Neural cell (in vitro differentiated cells): Measurements from ENCODE around the gene KIAA0586. TPM values are rescaled to one million over a fixed set of nuclear protein-coding genes. Genes with fewer than 3 reads are reported as not detected.

Experiments
- H2AFZ ChIP-seq: fragments of 200-600, 300-800 bp; sonication (generic), shearing (Covaris generic); 2 replicates; pipeline ENCODE4 v1.6.0; 2014; ENCODE audit warnings: low read depth, mild to moderate bottlenecking, antibody characterized with exemption, low read length, moderate library complexity
- H3F3A ChIP-seq: fragments of 200-600 bp; shearing (Covaris generic); 2 replicates; pipeline ENCODE4 v1.6.1; 2016; ENCODE audit warnings: mild to moderate bottlenecking, moderate library complexity, mixed read lengths, antibody characterized with exemption, low read length; ENCODE audit not compliant: insufficient read depth, poor library complexity, severe bottlenecking
- H3K27ac ChIP-seq: fragments of 200-600, 300-800 bp; sonication (generic), shearing (Covaris generic); 2 replicates; pipeline ENCODE4 v1.5.1; 2014; ENCODE audit warnings: mild to moderate bottlenecking, low read length, moderate library complexity
- H3K27me3 ChIP-seq: fragments of 300-800, 200-600 bp; sonication (generic), shearing (Covaris generic); 2 replicates; pipeline ENCODE4 v1.6.0; 2014; ENCODE audit warnings: mild to moderate bottlenecking, low read depth, low read length, moderate library complexity; ENCODE audit not compliant: insufficient read depth
- H3K36me3 ChIP-seq: fragments of 300-800, 200-600 bp; sonication (generic), shearing (Covaris generic); 2 replicates; pipeline ENCODE4 v1.5.1; 2014; ENCODE audit warnings: mild to moderate bottlenecking, antibody characterized with exemption, low read length, moderate library complexity; ENCODE audit not compliant: insufficient read depth
- H3K4me2 ChIP-seq: fragments of 300-800, 200-600 bp; sonication (generic), shearing (Covaris generic); 2 replicates; pipeline ENCODE4 v1.6.0; 2014; ENCODE audit warnings: mild to moderate bottlenecking, low read length
- H3K4me3 ChIP-seq: fragments of 300-800, 200-600 bp; sonication (generic), shearing (Covaris generic); 2 replicates; pipeline ENCODE4 v1.5.1; 2014; ENCODE audit warnings: mild to moderate bottlenecking, low read length, moderate library complexity
- H3K79me2 ChIP-seq: fragments of 200-600 bp; shearing (Covaris generic); replicated peaks from 2 replicates; pipeline ENCODE4 v1.6.0; 2014; ENCODE audit warnings: mild to moderate bottlenecking, low read length, moderate library complexity; ENCODE audit not compliant: insufficient read depth
- H3K9ac ChIP-seq: fragments of 300-800, 200-600 bp; sonication (generic), shearing (Covaris generic); 2 replicates; pipeline ENCODE4 v1.6.1; 2016; ENCODE audit warnings: mild to moderate bottlenecking, low read length, mixed read lengths
- H3K9me2 ChIP-seq: fragments of 200-600 bp; shearing (Covaris generic); 2 replicates; pipeline ENCODE4 v1.6.1; 2016; ENCODE audit warnings: mild to moderate bottlenecking, low read length, mixed read lengths; ENCODE audit not compliant: insufficient read depth
- H3K9me3 ChIP-seq: fragments of 200-600, 300-800 bp; sonication (generic), shearing (Covaris generic); 2 replicates; pipeline ENCODE4 v1.6.1; 2016; ENCODE audit warnings: mild to moderate bottlenecking, mixed run types, low read length, moderate library complexity, mixed read lengths
- H4K20me1 ChIP-seq: fragments of 200-600 bp; shearing (Covaris generic); 2 replicates; pipeline ENCODE4 v1.6.1; 2016; ENCODE audit warnings: mild to moderate bottlenecking, mixed run types; ENCODE audit not compliant: insufficient read depth
- EZH2 ChIP-seq: fragments of 200-600, 300-800 bp; shearing (Covaris generic), sonication (generic); IDR thresholded peaks from 2 replicates; pipeline ENCODE4 v1.6.1; 2014; ENCODE audit warnings: antibody characterized with exemption, low read length, borderline replicate concordance, mild to moderate bottlenecking; ENCODE audit not compliant: insufficient read depth, poor library complexity, severe bottlenecking
- MXI1 ChIP-seq: fragments of 450-650 bp; conservative IDR thresholded peaks from 2 replicates; pipeline ENCODE4 v1.6.1; 2014; ENCODE audit warnings: antibody characterized with exemption, mild to moderate bottlenecking; ENCODE audit not compliant: poor library complexity, severe bottlenecking
- POLR2AphosphoS5 ChIP-seq: IDR thresholded peaks from 2 replicates; pipeline ENCODE4 v1.6.1; 2012
- RAD21 ChIP-seq: fragments of 450-650 bp; conservative IDR thresholded peaks from 2 replicates; pipeline ENCODE4 v1.6.1; 2014; ENCODE audit warnings: antibody characterized with exemption, mild to moderate bottlenecking, moderate library complexity
- REST ChIP-seq: IDR thresholded peaks from 2 replicates; pipeline ENCODE4 v1.6.1; 2012; ENCODE audit warnings: borderline replicate concordance
- SMC3 ChIP-seq: fragments of 450-650 bp; conservative IDR thresholded peaks from 2 replicates; pipeline ENCODE4 v1.6.1; 2014; ENCODE audit warnings: antibody characterized with exemption, mild to moderate bottlenecking, moderate library complexity; ENCODE audit not compliant: poor library complexity
- TAF1 ChIP-seq: IDR thresholded peaks from 2 replicates; pipeline ENCODE4 v1.6.1; 2012; ENCODE audit warnings: low read depth
- polyA plus RNA-seq: library from polyadenylated mRNA; depleted of rRNA; stranded (reverse); fragments of >200 nt; gene quantifications from 2 replicates; pipeline ENCODE4 v1.2.3, GENCODE V29; 2014
- TF ChIP-seq, protein P1 (sequence below): fragments of 450-650 bp; IDR thresholded peaks from 2 replicates; pipeline ENCODE4 v1.5.1; 2014; ENCODE audit warnings: antibody characterized with exemption, mild to moderate bottlenecking, moderate library complexity; ENCODE audit not compliant: poor library complexity, severe bottlenecking

The KIAA0586 gene
- polyA plus RNA-seq, 1 donor from 2014 or later = 8.0 TPM

DNA sequence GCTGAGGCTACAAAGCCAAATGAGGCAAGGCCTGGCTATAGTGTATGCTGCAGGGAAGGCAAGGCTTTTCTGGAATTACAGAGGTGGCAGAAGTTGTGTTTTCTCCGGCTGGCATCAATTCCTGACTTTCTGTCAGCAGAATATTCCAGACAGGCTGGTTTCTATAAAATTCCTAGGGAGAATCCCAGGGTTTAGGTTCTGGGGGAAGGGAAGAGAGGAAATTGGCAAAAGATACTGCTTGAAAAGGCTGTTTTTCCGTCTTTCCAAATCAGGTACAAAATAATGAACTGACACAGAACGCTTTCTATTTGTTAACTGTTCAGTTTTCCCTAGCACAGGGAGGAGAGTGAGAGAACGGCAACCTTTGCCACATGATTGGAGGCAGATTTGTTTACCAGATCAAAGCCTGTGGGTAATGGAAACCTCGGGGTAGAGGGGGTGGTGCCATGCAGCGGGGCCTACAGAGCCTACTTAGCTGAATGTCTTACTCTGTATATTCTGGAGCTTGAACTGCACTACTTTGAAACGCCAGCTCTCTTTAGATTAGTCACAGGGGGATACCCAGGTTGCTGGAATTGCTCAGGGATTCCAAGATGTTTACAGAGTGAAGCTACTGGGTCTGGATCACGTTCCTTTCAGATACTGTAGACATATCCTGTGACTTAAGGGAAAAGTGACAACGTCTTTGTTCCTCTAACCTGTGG, 144.4 kb downstream of the KIAA0586 start:
- no peaks in the 10 kb centered on the region for H3K27me3 ChIP-seq

GRCh38 chr14:58572473-58572853, 144.9 kb downstream of the KIAA0586 start:
- Histone ChIP-seq H3K9me2 (no peaks in the 10 kb centered on the region), H3K4me2 (no peak overlapping the region), H3K79me2 (no peaks in the 10 kb centered on the region), H3K9ac (no peak overlapping the region), H2AFZ (no peak overlapping the region), H3K9me3 (no peaks in the 10 kb centered on the region), H3K27ac (peak overlapping the region; percentile 29), H4K20me1 (no peaks in the 10 kb centered on the region), H3K36me3 (no peaks in the 10 kb centered on the region), H3F3A (no peaks in the 10 kb centered on the region), H3K4me3 (no peak overlapping the region), H3K27me3 (no peaks in the 10 kb centered on the region)
- TF ChIP-seq POLR2AphosphoS5 = no peak
- no peak for TF ChIP-seq TAF1
- TF ChIP-seq REST = no peak
- TF ChIP-seq, protein P1, sequence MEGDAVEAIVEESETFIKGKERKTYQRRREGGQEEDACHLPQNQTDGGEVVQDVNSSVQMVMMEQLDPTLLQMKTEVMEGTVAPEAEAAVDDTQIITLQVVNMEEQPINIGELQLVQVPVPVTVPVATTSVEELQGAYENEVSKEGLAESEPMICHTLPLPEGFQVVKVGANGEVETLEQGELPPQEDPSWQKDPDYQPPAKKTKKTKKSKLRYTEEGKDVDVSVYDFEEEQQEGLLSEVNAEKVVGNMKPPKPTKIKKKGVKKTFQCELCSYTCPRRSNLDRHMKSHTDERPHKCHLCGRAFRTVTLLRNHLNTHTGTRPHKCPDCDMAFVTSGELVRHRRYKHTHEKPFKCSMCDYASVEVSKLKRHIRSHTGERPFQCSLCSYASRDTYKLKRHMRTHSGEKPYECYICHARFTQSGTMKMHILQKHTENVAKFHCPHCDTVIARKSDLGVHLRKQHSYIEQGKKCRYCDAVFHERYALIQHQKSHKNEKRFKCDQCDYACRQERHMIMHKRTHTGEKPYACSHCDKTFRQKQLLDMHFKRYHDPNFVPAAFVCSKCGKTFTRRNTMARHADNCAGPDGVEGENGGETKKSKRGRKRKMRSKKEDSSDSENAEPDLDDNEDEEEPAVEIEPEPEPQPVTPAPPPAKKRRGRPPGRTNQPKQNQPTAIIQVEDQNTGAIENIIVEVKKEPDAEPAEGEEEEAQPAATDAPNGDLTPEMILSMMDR = no peak
- TF ChIP-seq RAD21 = no peak
- TF ChIP-seq SMC3 = no peak
- no peak for TF ChIP-seq MXI1
- no peak for TF ChIP-seq EZH2

More for the DNA sequence above, 144.4 kb downstream of the KIAA0586 start:
- Histone ChIP-seq H3K27ac (peak overlapping the region; percentile 29), H3K4me2 (no peak overlapping the region), H2AFZ (no peak overlapping the region), H3K9me2 (no peaks in the 10 kb centered on the region), H4K20me1 (no peaks in the 10 kb centered on the region), H3K36me3 (no peaks in the 10 kb centered on the region), H3F3A (no peaks in the 10 kb centered on the region), H3K4me3 (no peak overlapping the region), H3K79me2 (no peaks in the 10 kb centered on the region), H3K9ac (no peak overlapping the region), H3K9me3 (no peaks in the 10 kb centered on the region)
- TF ChIP-seq EZH2 = no peak
- peak; percentile 66 for TF ChIP-seq REST
